Fibroblast of skin of abdomen (primary cell): ENCODE data around the gene TOP2B.
A peak's percentile ranks its signal among the peaks of the same experiment; 100 is the strongest.

Experiments used
- DNase-seq: peaks from one replicate; pipeline ENCODE4 v3.0.0-alpha.2; 2013

TOP2B gene

GRCh38 chr3:25580534-25580933 is 84.2 kb downstream of the TOP2B start:
- no peak for DNase-seq

GRCh38 chr3:25578059-25578458 is 86.6 kb downstream of the TOP2B start:
- DNase-seq = no peak

- DNase-seq = peak; percentile 44
Observed at GRCh38 chr3:25576831-25577454, 87.8 kb downstream of the TOP2B start.

- no peak for DNase-seq
Observed at GRCh38 chr3:25576146-25576545, 88.6 kb downstream of the TOP2B start.

- no peak for DNase-seq
Observed at GRCh38 chr3:25575001-25575400, 89.7 kb downstream of the TOP2B start.

GRCh38 chr3:25574172-25574765 is 90.4 kb downstream of the TOP2B start:
- no peak for DNase-seq

- DNase-seq = peak; percentile 85
Observed at GRCh38 chr3:25573386-25574171, 91.1 kb downstream of the TOP2B start.

GRCh38 chr3:25572919-25573385 is 91.8 kb downstream of the TOP2B start:
- peak; percentile 70 for DNase-seq

GRCh38 chr3:25572336-25572735 is 92.4 kb downstream of the TOP2B start:
- DNase-seq = no peak

- DNase-seq = no peak
Observed at GRCh38 chr3:25571285-25571684, 93.4 kb downstream of the TOP2B start.

GRCh38 chr3:25568525-25569078 is 96.1 kb downstream of the TOP2B start:
- DNase-seq = no peak

GRCh38 chr3:25567806-25568524 is 96.7 kb downstream of the TOP2B start:
- no peak for DNase-seq

GRCh38 chr3:25567388-25567787 is 97.3 kb downstream of the TOP2B start:
- DNase-seq = peak; percentile 83

- no peak for DNase-seq
Observed at GRCh38 chr3:25566358-25566920, 98.3 kb downstream of the TOP2B start.

GRCh38 chr3:25565807-25566206 is 98.9 kb downstream of the TOP2B start:
- no peak for DNase-seq

GRCh38 chr3:25564075-25564474 is 100.6 kb downstream of the TOP2B start:
- DNase-seq = no peak

- DNase-seq = peak; percentile 56
Observed at GRCh38 chr3:25563601-25564000, 101.1 kb downstream of the TOP2B start.

- peak; percentile 81 for DNase-seq
Observed at GRCh38 chr3:25558796-25559195, 105.9 kb downstream of the TOP2B start.

- peak; percentile 62 for DNase-seq
Observed at GRCh38 chr3:25558121-25558520, 106.6 kb downstream of the TOP2B start.

GRCh38 chr3:25557694-25558093 is 107.0 kb downstream of the TOP2B start:
- DNase-seq = no peak

- no peak for DNase-seq
Observed at GRCh38 chr3:25556447-25556846, 108.3 kb downstream of the TOP2B start.

GRCh38 chr3:25555695-25556437 is 108.8 kb downstream of the TOP2B start:
- peak; percentile 61 for DNase-seq
